ENCODE results near the gene KIF21A.

Gene KIF21A

DNA sequence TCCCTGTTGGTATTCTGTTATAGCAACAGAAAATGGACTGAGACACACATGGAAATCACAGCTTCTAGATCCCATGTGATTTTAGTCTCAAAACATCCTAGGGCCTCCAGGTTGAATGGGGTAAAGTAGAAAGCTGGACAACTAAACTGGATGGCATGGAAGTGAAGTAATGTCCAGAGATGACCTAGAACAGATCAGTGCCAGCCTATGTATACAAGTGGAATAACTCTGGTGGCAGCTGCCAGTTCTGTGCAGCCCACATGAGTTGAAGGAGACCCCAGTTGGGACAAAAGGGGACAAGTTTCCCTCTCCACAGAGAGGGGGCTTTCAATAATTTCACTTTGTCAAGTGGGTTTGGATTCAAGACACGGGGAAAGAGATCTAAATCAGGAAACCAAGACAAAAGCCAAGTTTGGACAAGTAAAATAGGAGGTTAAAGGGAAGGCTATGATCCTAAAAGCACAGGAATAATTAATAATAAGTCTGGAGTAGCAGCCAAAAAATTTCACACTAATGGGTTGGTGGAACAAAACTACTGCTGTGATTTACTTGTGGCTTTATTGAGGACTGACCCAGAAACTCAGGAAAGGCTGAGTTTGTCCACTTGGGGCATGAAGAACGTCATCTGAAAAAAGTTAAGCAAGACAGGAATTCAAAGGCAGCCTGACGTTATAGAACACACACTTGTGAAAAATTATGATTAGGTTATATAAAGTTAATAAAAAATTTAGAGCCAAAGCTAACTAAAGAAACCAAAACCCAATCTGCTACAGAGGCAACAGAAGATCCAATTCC lies 11.7 kb downstream of the KIF21A start:
- DNase-seq = no peak

DNA sequence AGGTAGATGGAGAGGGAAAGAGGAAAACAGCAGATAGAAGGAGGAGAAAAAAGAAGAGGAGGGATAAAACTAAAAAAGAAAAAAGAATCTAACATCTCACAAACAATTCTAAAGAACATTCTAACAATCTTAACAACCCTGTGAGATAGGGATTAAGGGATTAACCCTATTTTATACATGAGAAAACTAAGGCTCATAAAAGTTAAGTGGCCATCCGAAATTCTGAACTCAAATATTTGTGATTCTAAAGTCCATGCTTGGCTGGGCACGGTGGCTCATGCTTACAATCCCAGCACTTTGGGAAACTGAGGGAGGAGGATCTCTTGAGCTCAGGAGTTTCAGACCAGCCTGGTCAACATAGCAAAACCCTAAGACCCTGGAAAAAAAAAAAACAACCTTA lies 13.1 kb downstream of the KIF21A start:
- DNase-seq = no peak

DNA sequence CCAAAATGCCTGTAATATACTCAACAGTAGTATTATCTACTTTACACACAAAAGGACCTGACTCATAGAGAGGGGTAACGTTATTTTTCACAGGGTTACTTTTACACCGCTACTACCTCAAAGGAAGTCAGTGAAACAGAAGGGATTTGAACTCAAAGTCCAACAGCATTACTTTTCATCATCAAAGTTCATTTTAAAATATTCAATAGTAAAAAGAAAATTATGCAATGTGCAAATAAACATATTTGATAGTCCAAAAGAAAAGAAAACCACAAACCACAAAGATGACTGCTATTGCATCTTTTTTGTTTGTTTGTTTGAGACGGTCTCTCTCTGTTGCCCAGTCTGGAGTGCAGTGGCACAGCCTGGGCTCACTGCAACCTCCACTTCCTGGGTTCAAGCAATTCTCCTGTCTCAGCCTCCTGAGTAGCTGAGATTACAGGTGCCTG lies 15.5 kb downstream of the KIF21A start:
- DNase-seq = no peak

DNA sequence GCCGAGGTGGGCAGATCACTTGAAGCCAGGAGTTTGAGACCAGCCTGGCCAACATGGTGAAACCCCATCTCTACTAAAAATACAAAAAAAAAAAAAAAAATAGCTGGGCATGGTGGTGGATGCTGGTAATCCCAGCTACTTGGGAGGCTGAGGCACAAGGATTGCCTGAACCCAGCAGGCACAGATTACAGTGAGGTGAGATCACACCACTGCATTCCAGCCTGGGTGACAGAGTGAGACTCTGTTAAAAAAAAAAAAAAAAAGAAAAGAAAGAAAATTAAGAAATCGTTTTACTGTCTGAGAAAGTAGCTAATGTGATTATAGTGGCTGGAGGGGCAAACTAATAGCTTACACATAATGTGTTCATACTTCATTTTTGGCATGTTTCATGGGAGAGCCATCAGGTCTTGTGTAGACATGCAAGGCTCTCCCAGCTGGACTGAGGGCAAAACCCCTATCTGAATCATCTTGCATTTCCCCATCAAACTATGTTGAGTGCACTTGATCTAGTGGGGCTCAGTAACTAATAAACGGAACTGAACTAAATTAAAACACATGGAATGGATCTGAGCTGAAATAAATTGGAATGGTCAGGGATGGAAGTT lies 16.2 kb downstream of the KIF21A start:
- no peak for DNase-seq

DNA sequence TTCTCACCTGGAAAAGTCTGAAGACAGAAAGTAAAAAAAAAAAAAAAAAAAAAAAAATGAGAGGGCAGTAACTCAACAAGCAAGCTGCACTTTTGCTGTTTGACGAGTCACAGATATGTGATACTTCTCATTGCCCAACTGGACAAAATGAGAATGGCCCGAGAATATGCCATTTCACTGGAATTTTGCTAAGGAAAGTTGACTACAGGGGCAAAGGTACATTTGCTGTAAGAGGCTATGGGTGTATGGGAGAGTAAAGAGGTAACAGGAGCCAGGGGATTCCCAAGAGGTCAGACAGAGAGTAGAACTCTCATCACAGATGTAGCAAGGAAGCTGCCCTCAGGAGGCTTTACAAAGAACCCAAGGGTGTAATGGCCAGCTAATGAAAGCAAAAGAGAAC lies 22.9 kb downstream of the KIF21A start:
- DNase-seq = no peak

DNA sequence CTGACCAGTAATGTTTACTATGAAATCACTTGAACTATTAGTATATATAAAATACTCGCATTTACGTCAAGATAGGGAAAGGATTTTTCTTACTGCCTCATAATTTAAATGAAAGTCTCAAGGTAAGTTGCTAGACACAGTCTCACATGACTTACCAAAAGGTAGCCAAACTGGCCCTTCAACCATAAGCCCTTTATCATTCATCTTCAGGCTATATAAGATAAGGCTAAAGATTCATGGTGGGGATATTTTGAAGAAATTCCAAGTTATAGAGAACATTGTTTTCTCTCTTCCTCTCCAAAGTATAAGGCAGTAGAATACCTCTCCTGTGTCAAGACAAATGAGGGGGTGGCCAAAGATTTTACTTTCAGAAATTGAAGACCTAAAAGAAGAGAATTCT lies 23.4 kb downstream of the KIF21A start:
- no peak for DNase-seq

DNA sequence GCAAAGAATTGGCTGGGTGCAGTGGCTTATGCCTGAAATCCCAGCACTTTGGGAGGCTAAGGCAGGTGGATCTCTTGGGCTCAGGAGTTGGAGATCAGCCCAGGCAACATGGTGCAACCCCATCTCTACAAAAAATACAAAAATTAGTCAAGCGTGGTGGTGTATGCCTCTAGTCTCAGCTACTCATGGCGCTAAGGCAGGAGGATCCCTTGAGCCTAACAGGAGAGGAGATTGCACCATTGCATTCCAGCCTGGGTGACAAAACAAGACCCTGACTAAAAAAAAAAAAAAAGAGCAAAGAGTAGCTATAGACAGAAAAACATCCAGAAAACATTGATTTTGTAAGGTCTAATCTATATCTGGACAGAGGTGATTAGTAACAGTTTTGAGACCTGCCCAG lies 25.0 kb downstream of the KIF21A start:
- DNase-seq = no peak

DNA sequence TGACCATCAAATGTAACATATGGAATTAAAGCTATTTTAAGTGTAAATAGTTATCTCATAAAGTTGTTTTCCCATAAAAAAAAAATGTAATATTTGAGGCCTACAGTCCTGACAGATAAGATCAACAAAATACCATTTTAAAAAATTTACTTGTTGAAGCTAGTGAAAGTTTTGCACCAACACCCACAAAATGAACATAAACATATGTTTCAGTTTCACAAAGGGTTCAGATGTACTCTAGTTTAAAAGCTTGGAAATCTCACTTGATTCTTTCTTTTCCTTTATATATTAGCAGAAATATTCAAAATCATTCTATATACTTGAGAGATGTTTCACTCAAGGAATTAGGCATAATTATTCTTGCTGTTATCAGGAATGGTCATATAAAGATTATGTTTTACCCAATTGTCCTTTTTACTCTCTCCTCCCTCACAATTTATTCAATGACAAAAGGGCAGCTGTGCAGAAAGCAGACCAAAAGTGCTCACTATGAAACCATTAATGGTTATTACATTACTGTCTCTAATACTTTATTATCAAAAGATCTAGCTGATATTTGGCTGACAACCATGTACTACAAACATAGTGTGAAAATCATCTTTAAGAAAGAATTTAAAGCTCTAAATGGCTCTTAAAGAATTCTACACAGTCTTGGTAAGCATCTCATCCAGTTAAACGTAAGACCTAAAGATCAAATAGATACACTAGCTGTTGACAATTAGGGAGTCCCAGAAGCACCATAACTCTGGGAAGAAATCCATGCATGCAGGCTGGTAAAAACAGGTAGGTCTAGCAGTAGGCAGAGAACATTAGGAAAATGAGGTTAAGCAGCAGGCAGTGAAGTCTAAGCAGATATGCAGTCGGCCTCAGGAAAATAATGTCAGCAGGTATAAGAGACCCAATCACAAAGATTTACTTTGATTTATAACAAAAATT lies 28.8 kb downstream of the KIF21A start:
- DNase-seq = no peak

DNA sequence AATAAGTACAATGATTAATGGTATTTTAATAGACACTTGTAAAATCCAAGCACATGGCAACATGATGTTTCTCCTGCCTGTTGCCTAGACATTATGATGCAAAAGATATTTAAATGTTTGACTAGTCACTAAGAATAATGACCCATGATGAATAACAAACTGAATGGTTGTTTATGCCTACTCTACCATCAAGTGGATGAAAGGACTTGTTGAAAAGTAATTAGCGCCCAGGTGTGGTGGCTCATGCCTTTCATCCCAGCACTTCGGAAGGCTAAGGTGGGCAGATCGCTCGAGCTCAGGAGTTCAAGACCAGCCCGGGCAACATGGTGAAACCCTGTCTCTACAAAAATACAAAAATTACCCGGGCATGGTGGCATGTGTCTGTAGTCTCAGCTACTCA lies 30.7 kb downstream of the KIF21A start:
- DNase-seq = no peak

DNA sequence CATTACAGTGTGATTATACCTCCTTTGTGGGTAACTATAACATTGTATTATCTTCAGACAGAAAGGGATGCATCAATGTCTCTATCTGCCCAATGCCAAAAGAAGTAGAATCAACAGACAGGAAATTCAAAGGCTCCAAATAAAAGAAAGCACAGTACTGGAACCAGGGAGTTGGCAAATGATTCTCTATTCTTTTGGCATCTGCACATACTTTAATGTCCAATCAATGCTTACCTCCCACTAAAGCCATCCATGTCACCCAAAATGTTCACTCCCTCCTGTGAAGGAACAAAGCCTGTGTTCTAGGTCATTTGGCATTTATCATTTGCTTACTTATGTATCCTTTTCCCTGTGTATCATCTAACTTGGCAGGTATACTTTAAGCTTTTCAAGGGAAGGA lies 36.7 kb downstream of the KIF21A start:
- DNase-seq = no peak

DNA sequence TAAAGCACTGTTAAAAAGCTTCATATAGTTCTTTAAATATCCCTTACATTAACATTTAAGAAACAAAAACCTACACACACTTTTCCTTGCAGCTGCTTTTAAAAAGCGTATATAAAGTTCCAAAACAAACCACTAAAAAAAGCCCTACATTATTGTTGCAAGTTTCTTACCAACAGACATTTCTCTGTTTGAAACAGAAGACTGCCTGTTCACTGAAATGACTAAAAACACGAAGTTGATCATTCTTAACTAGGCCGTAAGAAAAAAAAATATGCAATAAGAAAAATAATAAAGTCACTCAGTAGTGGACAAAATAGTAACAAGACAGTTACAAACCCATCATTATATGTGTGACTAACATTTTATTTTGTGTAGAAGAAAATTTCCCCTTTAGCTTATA lies 37.3 kb downstream of the KIF21A start:
- no peak for DNase-seq

DNA sequence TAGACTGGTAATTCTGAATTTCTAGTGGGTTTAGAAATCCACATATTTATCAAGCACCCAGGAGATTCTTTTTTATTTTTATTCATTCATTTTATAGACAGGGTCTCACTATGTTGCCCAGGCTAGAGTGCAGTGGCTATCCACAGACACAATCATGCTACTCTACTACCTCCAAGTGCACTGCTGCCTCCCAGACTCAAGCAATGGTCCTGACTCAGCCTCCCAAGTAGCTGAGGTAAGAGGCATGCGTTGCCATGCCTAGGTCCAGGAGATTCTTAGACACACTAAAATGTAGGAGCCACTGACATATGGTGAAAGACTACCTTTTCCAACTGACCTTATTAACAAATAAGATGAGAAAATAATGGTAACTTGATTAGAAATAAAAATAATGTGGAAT lies 38.9 kb downstream of the KIF21A start:
- DNase-seq = no peak

DNA sequence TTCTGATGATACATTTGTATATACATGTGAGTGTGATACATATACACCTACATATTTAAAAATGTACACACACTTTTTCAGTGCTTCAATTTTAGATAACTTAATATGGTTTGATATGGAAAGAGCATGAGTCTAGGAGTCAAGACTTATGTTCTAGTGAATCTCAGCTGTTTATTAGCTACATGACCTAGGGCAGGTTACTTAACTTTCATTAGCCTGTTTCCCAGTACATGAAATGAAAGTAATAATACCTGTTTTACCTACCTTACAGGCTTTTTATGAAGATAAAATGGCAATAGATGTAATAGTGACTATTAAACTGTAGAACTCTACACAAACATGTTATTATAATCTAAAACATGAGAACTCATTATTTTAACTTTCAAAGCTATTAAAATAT lies 39.5 kb downstream of the KIF21A start:
- no peak for DNase-seq

DNA sequence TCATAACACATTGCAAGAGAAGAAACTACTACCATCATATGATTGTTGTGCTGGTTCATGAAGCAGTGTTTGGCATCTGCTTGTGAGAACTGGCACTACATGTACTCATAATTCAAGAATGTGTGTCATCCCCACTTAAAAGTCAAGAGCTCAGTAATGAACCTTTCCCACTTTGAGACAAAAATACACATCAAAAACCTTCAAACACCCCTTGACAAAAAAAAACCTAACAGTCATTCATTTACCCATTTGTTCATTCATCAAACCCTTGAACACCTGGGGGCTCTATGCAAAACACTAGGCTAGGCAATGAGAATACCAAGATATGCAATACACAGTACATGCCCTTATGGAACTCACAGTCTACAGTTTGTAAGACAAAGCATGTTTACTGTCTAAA lies 40.0 kb downstream of the KIF21A start:
- no peak for DNase-seq

DNA sequence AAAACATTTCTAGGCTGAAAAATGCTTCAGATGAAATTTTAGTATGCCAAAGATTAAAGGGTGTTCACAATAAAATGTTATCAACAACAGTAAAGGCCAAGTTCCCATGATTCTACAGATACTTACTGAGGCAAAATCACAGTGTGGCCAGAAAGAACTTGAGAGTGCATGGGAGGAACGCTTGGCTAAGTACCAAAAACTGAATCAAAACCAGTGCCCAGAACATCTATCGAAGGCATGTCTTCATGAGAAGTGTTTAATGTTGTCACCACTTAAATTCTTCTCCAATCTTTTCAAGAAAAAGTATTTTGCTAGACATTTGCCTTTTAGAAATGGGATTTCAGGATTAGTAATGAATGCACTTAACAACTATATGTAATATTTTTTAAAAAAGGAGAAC lies 41.5 kb downstream of the KIF21A start:
- DNase-seq = no peak

DNA sequence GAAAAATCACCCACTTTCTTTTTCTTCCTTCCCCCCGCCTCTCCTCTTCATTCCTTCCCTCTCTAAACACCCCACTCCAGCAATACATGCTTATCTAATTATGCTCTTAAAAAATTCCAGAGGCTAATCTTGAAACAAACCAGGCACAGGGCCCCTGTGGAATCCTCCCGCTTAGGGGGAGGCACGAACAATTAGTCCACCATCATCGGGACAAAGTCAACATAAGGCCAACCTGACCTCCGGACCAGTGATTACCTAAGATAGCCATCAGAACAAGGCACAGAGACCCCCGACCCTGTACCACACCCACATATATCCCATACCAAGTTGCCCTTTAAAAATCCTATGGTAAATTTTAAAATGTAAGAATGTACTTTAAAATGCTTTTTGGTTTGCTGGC lies 47.1 kb downstream of the KIF21A start:
- no peak for DNase-seq

DNA sequence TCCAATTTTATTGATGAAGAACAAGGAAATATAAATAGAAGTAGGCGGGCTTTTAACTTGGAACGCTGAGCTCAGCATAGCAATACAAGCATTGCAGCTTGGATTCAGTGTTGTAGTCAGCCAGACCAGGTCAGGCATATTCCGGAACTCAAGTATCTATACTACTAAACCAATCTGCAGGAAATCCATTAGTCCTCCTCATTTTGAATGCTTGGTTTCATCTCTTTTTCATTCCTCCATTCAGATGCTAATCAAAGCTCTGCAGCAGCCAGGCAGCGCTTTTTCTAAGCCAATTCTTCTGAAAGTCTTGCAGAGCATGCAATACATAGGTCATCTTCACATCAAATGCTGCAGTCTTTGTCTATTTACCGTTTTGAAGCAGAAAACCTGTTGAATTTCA lies 49.0 kb downstream of the KIF21A start:
- no peak for DNase-seq

DNA sequence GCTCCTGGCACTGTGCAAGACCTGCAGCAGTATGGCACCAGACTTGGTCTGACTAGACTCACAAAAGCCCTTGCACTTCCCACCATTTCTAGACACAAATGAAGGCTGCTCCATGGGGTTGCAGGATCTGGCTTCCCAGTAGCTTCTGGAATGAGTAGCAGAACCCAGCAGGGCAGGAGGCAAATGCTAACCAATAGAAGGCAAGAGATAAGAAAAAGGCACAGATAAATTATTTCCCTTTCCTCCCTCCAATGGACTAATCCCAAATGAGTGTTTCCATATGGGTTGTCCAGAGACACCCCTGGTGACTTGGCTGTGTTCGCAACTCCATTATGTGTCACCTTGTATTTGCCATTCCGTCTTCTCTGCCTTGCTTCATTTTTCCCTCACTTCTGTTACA lies 49.7 kb downstream of the KIF21A start:
- no peak for DNase-seq

DNA sequence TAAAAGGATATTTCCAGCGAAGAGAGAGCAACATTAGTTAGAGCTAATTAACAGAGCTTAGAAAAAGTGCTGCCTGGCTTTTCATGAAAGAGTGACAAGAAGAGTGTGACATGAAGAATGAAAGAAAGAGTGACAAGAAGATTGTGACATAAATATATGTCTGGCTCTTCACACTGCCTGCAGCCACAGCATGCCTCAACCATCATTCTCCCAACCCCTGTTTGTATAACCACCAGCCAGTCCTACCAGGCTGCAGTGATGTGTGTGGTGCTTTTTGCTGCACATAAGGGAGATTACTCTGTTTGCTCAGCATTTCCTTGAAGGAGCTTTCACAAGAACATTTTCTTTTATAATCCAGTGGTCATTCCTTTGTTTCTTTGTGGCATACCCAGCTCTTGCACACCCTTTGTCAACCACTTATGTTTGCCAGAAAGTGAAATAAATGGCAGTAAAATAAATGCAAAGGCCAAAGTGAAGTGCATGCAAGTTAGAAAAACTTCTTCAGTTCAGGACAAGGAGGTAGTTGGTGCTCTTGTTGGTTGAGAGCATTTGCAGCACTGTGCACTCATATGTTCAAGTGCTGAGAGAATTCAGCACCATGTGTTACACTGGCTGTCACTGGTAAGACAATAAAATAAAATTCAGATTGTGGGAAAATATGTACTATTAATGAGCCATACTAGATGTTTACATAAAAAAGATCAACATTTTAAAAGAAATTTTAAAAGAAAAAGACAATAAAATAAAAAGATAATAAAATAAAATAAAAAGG lies 50.6 kb downstream of the KIF21A start:
- no peak for DNase-seq

DNA sequence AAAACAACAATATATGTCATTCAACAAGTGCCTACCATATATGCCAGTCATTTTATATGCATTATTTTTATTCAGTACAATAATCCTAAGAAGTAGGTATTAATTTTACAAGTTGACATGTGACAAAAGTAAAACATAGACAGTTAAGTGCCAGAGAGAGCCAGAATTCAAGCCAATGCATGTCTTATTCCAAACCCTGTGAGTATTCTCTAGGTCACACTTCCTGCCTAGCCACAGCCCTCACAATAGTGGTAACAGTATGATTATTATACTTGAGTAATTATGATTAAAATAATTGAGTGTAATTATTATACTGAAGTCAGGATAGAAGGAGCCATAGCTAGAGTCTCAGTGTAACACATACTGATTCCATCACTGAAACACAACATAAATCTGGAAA lies 52.2 kb downstream of the KIF21A start:
- no peak for DNase-seq

DNA sequence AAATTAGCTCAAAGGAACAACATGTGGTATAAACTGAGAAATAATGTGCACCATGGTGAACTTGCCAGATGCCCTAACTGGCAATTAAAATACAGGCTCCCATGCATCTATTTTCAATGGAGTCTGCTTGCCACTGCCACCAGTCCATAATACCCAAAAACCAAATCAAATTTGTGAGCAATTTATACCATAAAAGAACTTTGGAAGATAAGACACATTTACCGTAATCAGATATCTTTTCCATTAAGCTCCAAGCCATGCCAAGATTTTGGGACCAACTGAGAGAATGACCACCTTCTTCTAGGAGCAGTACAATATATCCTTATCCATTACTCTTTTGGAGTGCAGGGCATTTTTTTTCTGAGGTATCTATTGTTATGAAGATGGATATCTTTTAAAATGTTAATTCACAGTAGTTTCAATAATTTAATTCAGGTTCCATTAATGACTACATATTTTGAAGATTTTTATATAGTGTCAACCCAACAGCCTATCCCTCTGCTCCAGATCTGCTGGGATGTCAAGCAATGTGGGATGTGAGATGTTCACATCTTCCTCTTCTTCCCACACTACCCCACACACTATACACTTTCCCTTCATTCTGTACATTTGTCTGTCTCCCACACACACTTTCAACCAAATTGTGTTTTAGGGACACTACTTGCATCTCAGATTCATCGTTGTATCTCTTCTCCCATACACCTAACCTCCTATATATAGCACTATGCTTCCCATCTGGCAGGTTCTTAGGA lies 53.3 kb downstream of the KIF21A start:
- no peak for DNase-seq

DNA sequence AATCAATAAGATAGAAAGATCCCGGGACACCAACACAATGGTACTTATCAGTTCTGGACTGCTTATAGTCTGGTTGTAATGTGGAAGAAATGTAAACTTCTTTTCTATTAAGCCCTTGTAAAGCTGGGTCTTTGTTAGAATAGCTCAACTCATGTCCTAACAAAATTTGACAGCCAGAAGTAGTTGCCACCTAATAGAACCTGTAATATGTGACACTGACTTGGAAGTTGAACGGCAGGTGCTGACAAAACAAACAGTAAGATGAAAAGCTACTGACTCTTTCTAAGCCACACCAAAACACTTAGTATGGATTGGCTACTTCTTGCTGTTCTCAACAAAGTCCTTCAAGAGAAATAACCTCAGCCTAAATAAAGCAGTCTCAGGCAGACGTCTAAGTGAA lies 56.6 kb downstream of the KIF21A start:
- no peak for DNase-seq

Measured in NCI-H1105 (cell line).